ENCODE results near the gene TMC7. TPM values are rescaled to one million over a fixed set of nuclear protein-coding genes. Genes with fewer than 3 reads are reported as not detected.

Gene TMC7
- total RNA-seq, 2 donors from 2014 or later, result 0.85 to 1.2 TPM

- DNase-seq (no peak), ATAC-seq (no peak)
- intact Hi-C loops (cut with DNase I), result no loop called here
These were observed 89.6 kb downstream of the TMC7 start for GRCh38 chr16:19073344-19073743.

DNA sequence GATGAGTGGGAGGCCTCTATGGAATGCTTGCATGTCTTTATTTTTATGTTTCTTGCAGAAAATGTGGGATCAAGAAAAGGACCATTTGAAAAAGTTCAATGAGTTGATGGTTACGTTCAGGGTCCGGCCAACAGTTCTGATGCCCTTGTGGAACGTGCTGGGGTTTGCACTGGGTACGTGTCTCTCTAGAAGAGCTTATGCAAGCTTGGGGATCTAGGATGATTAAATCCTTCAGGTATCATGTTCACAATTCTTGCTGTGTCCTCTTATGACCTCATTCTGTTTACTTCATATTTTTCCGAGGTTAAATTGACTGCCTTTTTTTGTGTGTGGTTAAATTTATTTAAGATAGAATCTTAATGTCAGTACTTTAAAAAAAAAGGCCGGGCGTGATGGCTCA is 90.1 kb downstream of the TMC7 start:
- no peak for ATAC-seq
- no peak for DNase-seq
- intact Hi-C loops (cut with DNase I), result no loop called here

DNA sequence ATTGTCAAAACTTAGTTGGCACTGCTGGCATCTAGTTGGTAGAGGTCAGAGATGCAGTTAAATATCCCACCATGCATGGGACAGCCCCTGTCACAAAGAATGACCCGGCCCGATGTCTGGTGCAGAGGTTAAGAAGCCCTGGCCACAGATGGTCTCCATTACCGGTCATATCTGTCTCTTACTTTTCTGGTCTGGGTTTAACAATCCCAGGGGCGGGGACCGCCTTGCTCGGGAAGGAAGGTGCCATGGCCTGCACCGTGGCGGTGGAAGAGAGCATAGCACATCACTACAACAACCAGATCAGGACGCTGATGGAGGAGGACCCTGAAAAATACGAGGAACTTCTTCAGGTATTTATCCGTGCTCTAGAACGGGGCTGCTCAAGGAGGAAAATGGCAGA is 91.8 kb downstream of the TMC7 start:
- ATAC-seq, result no peak
- no peak for DNase-seq
- intact Hi-C loops (cut with DNase I), result no loop called here

GRCh38 chr16:19077879-19078278 is 94.1 kb downstream of the TMC7 start:
- ATAC-seq (no peak), DNase-seq (no peak)
- intact Hi-C loops (cut with DNase I), result no loop called here

GRCh38 chr16:19083670-19084069 is 99.9 kb downstream of the TMC7 start:
- intact Hi-C loops (cut with DNase I), result no loop called here
- ATAC-seq (no peak), DNase-seq (no peak)

DNA sequence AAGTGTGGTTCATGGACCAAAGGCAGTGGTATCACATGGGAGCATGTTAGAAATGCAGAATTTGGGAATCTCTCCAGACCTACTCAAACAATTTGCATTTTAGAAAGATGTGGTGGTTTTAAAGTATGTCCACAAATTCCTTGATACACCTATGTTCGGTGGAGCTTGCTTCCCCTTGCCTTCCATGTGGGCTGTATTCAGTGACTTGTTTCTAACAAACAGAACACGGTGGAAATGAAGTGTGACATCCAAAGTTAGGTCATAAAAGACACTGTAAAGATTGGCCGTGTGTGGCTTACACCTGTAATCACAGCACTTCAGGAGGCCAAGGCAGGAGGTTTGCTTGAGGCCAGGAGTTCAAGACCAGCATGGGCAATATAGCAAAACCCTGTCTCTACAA is 100.4 kb downstream of the TMC7 start:
- no peak for ATAC-seq
- no peak for DNase-seq
- intact Hi-C loops (cut with DNase I), result no loop called here

DNA sequence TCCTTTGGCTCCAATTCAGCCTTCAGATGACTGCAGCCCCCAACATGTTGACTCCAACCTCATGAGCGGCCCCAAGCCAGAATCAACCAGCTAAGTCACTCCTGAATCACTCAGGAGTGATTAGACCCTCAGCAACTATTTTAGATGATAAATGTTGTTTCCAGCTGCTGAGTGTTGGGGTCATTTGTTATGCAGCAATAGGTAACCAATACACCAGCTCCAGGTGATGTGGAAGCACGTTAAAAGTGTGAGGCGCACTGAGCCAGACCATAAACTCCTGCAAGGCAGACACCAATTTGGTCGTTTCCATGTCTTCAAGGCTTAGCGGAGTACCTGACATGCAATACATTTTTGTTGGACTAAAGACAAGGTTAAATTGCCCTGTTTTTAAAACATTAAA is 101.1 kb downstream of the TMC7 start:
- DNase-seq (no peak), ATAC-seq (no peak)
- intact Hi-C loops (cut with DNase I), result loop anchor here in 1 of 2 donors (5.0 kb wide), 2 partner anchors 92 to 417 kb away; no protein-coding TSS in a partner anchor

DNA sequence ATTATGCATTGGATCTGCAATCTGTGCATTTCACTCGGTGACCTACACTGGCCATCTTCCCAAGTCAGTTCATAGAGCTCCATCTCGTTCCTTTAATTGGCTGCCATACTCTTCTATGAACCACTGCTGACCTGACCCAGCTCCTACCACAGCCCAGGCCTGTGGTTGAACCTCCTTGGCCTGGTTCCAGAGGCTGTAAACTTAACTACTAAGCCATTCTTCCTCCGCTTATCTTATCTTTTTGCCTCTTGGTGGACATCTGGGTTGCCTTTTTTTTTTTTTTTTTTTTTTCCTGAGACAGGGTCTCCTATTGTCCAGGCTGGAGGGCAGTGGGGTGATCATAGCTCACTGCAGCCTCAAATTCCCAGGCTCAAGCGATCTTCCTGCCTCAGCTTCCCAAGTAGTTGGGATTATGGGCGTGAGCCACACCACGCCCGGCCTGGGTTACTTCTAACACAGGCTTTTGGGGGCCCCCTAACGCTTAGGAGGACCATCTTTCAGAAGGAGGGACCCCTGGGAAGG is 102.0 kb downstream of the TMC7 start:
- intact Hi-C loops (cut with DNase I), result loop anchor here (1.0 to 5.0 kb wide), 4 partner anchors 92 to 417 kb away; no protein-coding TSS in a partner anchor
- no peak for DNase-seq
- peak in 1 of 2 donors; percentile 49 for ATAC-seq

DNA sequence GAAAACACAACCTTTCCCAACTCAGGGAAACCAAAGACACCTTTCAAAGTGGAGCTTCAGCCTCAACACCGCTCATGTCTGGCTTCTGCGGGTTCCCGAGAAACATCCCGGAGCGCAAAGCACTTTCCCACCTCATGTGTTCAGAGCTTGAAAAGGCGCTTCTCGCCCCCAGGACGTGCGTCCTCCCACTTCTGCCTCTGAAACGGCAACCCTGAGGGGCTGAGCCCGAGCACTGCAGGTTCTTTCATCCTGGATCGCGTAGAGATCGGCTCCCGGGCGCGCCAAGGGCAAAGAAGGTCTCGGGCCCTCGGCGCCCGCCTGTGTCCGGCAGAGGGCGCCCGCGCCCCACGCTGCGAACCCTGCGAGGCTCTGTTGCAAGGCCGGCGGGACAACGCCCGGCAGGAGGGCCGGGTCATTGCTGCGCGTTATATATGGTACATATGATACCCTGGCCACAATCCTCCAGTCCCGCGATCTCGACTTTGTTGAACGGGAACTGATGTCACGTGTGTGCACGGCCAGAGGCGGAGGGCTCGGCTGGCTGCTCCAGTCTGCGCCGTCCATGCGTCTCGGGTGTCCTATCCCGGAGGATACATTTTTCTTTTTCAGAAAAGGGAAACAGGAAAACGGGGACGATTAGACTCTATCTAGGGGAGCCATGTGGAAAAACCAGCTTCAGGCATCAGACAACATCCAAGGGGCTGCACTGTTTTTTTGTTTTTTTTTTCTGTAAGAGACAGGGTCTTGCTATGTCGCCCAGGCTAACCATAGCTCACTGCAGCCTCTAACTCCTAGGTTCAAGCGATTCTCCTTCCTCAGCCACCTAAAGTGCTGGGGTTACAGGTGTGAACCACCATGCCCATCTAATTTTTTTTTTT is 102.8 kb downstream of the TMC7 start:
- intact Hi-C loops (cut with DNase I), result loop anchor here (1.0 to 5.0 kb wide), 4 partner anchors 91 to 416 kb away; no protein-coding TSS in a partner anchor
- peak; percentile 96 to 98 for ATAC-seq
- DNase-seq, result peak; percentile 86

DNA sequence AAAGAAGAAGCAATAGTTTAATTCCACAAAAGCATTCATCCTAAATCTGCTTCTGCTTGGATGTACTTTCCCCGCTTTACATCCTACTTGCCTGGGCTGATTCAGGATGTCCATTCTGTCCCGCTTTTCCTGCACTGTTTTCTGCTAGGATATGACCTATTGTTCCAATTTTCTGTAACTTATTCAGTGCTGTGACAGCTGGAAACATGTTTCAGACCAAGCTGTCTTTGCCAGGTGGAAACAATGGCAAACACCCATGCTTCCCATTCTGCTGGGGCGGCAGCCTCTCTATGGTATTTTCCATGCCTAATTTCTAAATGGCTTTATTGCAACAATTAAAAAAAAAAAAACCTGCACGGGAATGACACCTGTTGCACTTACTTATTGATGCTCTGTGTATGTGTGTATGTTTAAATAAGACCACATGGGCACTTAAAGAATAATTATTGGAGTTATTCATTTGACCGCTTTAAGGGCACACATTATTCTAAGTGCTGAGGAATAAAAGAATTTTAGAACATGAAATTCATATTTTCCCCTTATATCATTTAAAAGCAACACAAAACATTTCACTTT is 104.7 kb downstream of the TMC7 start:
- DNase-seq, result no peak
- no peak for ATAC-seq
- intact Hi-C loops (cut with DNase I), result loop anchor here in 1 of 2 donors (5.0 kb wide), 2 partner anchors 89 to 414 kb away; no protein-coding TSS in a partner anchor

GRCh38 chr16:19089410-19089955 is 105.7 kb downstream of the TMC7 start:
- intact Hi-C loops (cut with DNase I), result loop anchor here in 1 of 2 donors (5.0 kb wide), 2 partner anchors 88 to 413 kb away; no protein-coding TSS in a partner anchor
- DNase-seq (no peak), ATAC-seq (no peak)

DNA sequence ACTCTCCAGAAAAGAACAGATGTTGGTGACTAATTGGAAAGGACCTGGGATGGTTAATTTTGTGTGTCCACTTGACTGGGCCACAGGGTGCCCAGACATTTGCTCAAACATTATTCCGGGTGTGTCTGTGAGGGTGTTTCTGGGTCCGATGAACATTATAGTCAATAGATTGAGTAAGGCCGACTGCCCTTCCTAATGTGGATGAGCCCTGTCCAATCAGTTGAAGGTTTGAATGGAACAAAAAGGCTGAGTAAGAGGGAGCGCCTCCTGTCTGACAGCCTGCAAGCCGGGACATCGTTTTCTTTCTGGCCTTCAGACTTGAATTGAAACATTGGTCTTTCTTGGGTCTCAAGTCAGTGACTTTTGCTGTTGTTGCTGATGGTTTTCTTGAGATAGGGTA is 107.2 kb downstream of the TMC7 start:
- intact Hi-C loops (cut with DNase I), result loop anchor here in 1 of 2 donors (10.0 kb wide), 1 partner anchor 84 kb away; no protein-coding TSS in a partner anchor
- ATAC-seq (no peak), DNase-seq (no peak)

- DNase-seq, result no peak
- intact Hi-C loops (cut with DNase I), result loop anchor here in 1 of 2 donors (10.0 kb wide), 1 partner anchor 82 kb away; no protein-coding TSS in a partner anchor
These were observed 109.1 kb downstream of the TMC7 start for GRCh38 chr16:19092653-19093410.

DNA sequence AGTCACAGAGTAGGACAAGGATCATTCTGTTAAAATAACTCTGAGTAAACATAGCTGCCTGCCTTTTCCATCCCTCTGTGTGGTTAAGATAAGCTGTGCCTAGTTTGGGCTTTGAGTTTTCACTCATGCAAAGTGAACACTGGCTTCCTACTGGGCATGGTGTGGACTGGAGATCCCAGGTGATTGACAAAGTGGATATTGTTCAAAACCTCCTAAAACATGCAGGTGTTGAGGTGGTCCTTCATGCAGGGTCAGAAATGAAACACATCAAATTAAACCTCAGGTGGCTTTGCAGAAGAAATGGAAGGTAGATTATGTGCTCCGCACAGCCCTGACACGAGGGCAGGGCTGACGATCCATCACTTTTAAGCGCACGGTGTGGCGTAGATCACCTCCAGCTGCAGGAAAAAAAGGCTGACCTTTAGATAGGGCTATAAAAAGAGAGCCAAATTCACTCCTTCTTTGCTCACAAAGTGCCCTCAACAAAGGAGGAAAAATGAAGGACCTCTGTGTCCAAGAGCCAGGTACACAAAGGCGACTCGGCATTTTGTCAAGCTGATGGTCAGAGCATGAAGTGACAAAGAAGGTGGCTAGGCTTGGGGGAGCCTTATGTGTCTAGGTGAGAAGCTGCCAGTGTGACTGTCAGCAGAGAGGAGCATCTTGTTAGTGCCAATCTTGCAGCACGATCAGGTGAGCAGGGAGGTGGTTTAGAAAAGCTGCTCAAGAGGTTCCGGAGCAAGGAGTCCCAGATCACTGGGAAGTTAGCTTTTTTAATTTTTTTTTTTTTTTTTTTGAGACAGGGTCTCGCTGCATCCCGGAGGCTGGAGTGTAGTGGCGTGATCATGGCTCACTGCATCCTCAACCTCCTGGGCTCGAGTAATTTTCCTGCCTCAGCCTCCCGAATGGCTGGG is 110.2 kb downstream of the TMC7 start:
- intact Hi-C loops (cut with DNase I), result loop anchor here in 1 of 2 donors (10.0 kb wide), 1 partner anchor 81 kb away; no protein-coding TSS in a partner anchor
- ATAC-seq (no peak), DNase-seq (no peak)

More at GRCh38 chr16:19092653-19093410, 109.1 kb downstream of the TMC7 start:
- ATAC-seq, result no peak

GRCh38 chr16:19094542-19095365 is 111.0 kb downstream of the TMC7 start:
- ATAC-seq (no peak), DNase-seq (no peak)
- intact Hi-C loops (cut with DNase I), result loop anchor here in 1 of 2 donors (10.0 kb wide), 1 partner anchor 80 kb away; no protein-coding TSS in a partner anchor

DNA sequence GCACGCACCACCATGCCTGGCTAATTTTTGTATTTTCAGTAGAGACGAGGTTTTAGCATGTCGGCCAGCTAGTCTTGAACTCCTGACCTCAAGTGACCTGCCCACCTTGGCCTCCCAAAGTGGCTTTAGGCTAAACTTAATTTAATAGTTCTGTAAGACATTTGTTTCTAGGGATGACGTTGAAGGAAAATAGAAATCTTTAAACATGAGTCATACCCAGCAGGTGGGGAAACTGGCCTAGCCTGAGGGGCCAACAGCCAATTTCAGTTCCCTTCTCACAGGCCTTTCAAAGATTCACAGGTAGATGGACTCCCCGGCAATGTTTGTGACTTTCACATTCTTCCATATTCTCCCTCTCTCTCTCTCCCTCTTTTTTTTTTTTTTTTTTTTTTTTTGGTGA is 111.9 kb downstream of the TMC7 start:
- intact Hi-C loops (cut with DNase I), result loop anchor here in 1 of 2 donors (10.0 kb wide), 1 partner anchor 79 kb away; no protein-coding TSS in a partner anchor
- DNase-seq (no peak), ATAC-seq (no peak)

DNA sequence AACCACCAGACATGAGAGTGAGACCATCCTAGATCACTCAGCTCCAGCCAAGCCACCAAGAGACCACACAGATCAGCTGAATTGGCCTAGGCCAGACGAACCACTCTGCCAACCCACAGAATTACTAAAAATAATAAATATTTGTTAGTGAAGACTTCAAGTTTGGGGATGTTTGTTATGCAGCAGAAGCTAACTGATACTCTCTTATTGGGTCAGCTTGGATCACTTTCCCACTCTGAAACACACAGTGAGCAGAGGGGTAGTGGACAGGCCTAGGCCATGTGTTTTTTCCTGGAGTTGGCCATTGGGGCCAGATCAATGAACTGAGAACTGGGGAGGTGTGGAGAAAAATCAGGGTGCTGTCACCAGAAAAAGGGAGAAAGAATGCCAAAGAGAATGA is 114.4 kb downstream of the TMC7 start:
- intact Hi-C loops (cut with DNase I), result loop anchor here in 1 of 2 donors (10.0 kb wide), 1 partner anchor 77 kb away; no protein-coding TSS in a partner anchor
- no peak for DNase-seq
- no peak for ATAC-seq

Measured in left cardiac atrium (tissue), 4 donors.